ENCODE results near the gene TENT5A. TPM values are rescaled to one million over a fixed set of nuclear protein-coding genes. Genes with fewer than 3 reads are reported as not detected.

The TENT5A gene
- total and polyA plus RNA-seq, 2 donors (not counting 3 experiments of a cell fraction or from before 2014, with no cell fraction given): 0.26 to 1.2 TPM

GRCh38 chr6:81799323-81799722 is 46.8 kb upstream of the TENT5A start:
- intact Hi-C loops (cut with micrococcal nuclease) (no loop called here), dilution Hi-C loops (cut with MboI; ENCODE audit: extremely low pct_ligation_motif_present, low sequenced_read_pairs) (no loop called here)
- Histone ChIP-seq H3K4me3 (replicated peaks in 1 of 3; ENCODE audit: insufficient read depth in 1 of 3, low read depth in 1 of 3, low read length in 3 of 3) (no peak overlapping the region), H3K9ac (replicated peaks; ENCODE audit: extremely low read depth, insufficient read depth, low read length) (no peak overlapping the region), H3K79me2 (ENCODE audit: control insufficient read depth, insufficient read depth, low read length) (no peaks in the 10 kb centered on the region), H2AFZ (ENCODE audit: low read depth, low read length) (no peak overlapping the region), H3K9me3 (replicated peaks; ENCODE audit: control insufficient read depth, insufficient read depth, low read length) (no peaks in the 10 kb centered on the region), H3K36me3 (ENCODE audit: control insufficient read depth in 2 of 2, extremely low read depth in 1 of 2, insufficient read depth in 2 of 2, low read length in 2 of 2) (no peaks in the 10 kb centered on the region), H3K27ac (ENCODE audit: insufficient read depth, low read depth, low read length) (no peak overlapping the region), H3K4me2 (ENCODE audit: insufficient read depth, low read length) (no peak overlapping the region), H3K9me1 (replicated peaks; ENCODE audit: control insufficient read depth, extremely low read depth, insufficient read depth, low read length) (no peaks in the 10 kb centered on the region), H3K4me1 (ENCODE audit: control insufficient read depth, extremely low read depth, insufficient read depth, low read length) (peaks cover 17% of the 10 kb centered on the region), H3K27me3 (ENCODE audit: control insufficient read depth in 2 of 2, insufficient read depth in 2 of 2, low read length in 2 of 2) (no peaks in the 10 kb centered on the region), H4K20me1 (replicated peaks; ENCODE audit: control insufficient read depth, extremely low read depth, insufficient read depth, low read length) (no peaks in the 10 kb centered on the region)
- no peak for TF ChIP-seq POLR2A (IDR thresholded peaks at IDR 0.05; ENCODE audit: low read depth, low read length)
- no peak for TF ChIP-seq CTCF (IDR thresholded peaks at IDR 0.05; ENCODE audit: extremely low read depth in 1 of 2, insufficient read depth in 1 of 2, low read depth in 1 of 2, low read length in 2 of 2)
- no peak for TF ChIP-seq MAX (IDR thresholded peaks at IDR 0.05; ENCODE audit: insufficient read depth, insufficient read length)
- no peak for DNase-seq (ENCODE audit: low read depth, low spot score)
- FAIRE-seq: no peak
- ChIA-PET POLR2A (no interaction called here), CTCF (no interaction called here)
- BruUV-seq (replicated peaks): no TSS peak

GRCh38 chr6:81797591-81797990 is 45.1 kb upstream of the TENT5A start:
- H3K4me2 ChIP-seq (ENCODE audit: insufficient read depth, low read length): peak overlapping the region; percentile 25
- no TSS peak for BruUV-seq (replicated peaks)
- H3K4me3 ChIP-seq (replicated peaks in 1 of 3; ENCODE audit: insufficient read depth in 1 of 3, low read depth in 1 of 3, low read length in 3 of 3): no peak overlapping the region
- no peak overlapping the region for H3K9ac ChIP-seq (replicated peaks; ENCODE audit: extremely low read depth, insufficient read depth, low read length)
- no peaks in the 10 kb centered on the region for H3K27me3 ChIP-seq (ENCODE audit: control insufficient read depth in 2 of 2, insufficient read depth in 2 of 2, low read length in 2 of 2)
- peak; percentile 58 for DNase-seq (ENCODE audit: low read depth, low spot score)
- no peak overlapping the region for H2AFZ ChIP-seq (ENCODE audit: low read depth, low read length)
- no peaks in the 10 kb centered on the region for H3K9me3 ChIP-seq (replicated peaks; ENCODE audit: control insufficient read depth, insufficient read depth, low read length)
- ChIA-PET CTCF (no interaction called here), POLR2A (no interaction called here)
- intact Hi-C loops (cut with micrococcal nuclease) (no loop called here), dilution Hi-C loops (cut with MboI; ENCODE audit: extremely low pct_ligation_motif_present, low sequenced_read_pairs) (no loop called here)
- FAIRE-seq: peak; percentile 58
- TF ChIP-seq EZH2 (IDR thresholded peaks at IDR 0.05; ENCODE audit: borderline replicate concordance, low read depth, low read length, severe bottlenecking) (no peak), MAX (IDR thresholded peaks at IDR 0.05; ENCODE audit: insufficient read depth, insufficient read length) (no peak), POLR2AphosphoS5 (IDR thresholded peaks at IDR 0.05; ENCODE audit: insufficient read depth, low read depth, low read length) (no peak), POLR2A (IDR thresholded peaks at IDR 0.05; ENCODE audit: low read depth, low read length) (no peak), FOS (IDR thresholded peaks at IDR 0.05; ENCODE audit: borderline replicate concordance, insufficient read depth, low read length) (peak; percentile 6), MYC (IDR thresholded peaks at IDR 0.05; ENCODE audit: low read depth, low read length) (no peak), JUN (IDR thresholded peaks at IDR 0.05; ENCODE audit: borderline replicate concordance, insufficient read depth, insufficient read length, low read depth) (no peak)
- H3K27ac ChIP-seq (ENCODE audit: insufficient read depth, low read depth, low read length): peak overlapping the region; percentile 7
- no peaks in the 10 kb centered on the region for H3K9me1 ChIP-seq (replicated peaks; ENCODE audit: control insufficient read depth, extremely low read depth, insufficient read depth, low read length)
- H3K36me3 ChIP-seq (ENCODE audit: control insufficient read depth in 2 of 2, extremely low read depth in 1 of 2, insufficient read depth in 2 of 2, low read length in 2 of 2): no peaks in the 10 kb centered on the region
- H3K79me2 ChIP-seq (ENCODE audit: control insufficient read depth, insufficient read depth, low read length): no peaks in the 10 kb centered on the region
- H3K4me1 ChIP-seq (ENCODE audit: control insufficient read depth, extremely low read depth, insufficient read depth, low read length): peaks cover 17% of the 10 kb centered on the region
- no peaks in the 10 kb centered on the region for H4K20me1 ChIP-seq (replicated peaks; ENCODE audit: control insufficient read depth, extremely low read depth, insufficient read depth, low read length)
